ENCODE results near the gene USP12. TPM values are rescaled to one million over a fixed set of nuclear protein-coding genes. Genes with fewer than 3 reads are reported as not detected.
A peak's percentile ranks its signal among the peaks of the same experiment; 100 is the strongest.

Gene USP12
- total and polyA plus RNA-seq, 2 donors from 2014 or later, result 15.0 to 27.5 TPM

DNA sequence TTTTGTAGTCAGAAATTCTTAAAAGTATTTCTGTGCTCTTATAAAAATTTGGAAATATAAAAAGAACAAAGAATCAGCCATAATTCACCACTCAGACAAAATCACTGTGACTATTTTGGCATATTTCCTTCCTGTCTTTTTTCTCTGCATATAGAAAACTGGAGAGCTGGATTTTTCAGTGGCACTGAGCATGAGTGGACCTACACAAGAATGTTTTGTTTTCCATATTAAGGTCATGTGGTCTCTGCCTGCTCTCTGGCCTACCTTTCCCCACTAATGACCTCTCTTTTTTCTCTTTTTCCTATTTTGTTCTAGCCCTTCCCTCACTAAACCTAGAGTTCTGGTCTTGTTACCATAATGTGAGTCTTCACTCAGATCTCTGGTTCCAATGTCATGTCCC lies 17.6 kb upstream of the USP12 start:
- DNase-seq (no peak), FAIRE-seq (no peak)
- no peaks in the 10 kb centered on the region for H3K4me1 ChIP-seq (ENCODE audit: control insufficient read depth in 2 of 3, insufficient read depth in 2 of 3, low read depth in 1 of 3, low read length in 3 of 3)
- no peak overlapping the region for H3K27ac ChIP-seq (ENCODE audit: low read depth in 2 of 2, low read length in 2 of 2)
- H3K36me3 ChIP-seq (ENCODE audit: control insufficient read depth in 2 of 3, insufficient read depth in 3 of 3, low read length in 3 of 3), result no peaks in the 10 kb centered on the region
- H3K27me3 ChIP-seq (ENCODE audit: control insufficient read depth, insufficient read depth, low read length), result no peaks in the 10 kb centered on the region
- intact Hi-C loops (cut with DNase I), result no loop called here
- H3K9me3 ChIP-seq (ENCODE audit: control insufficient read depth in 2 of 3, insufficient read depth in 1 of 3, low read length in 3 of 3), result no peaks in the 10 kb centered on the region
- H3K9ac ChIP-seq (ENCODE audit: low read length in 3 of 3), result no peak overlapping the region
- TF ChIP-seq, protein P1, sequence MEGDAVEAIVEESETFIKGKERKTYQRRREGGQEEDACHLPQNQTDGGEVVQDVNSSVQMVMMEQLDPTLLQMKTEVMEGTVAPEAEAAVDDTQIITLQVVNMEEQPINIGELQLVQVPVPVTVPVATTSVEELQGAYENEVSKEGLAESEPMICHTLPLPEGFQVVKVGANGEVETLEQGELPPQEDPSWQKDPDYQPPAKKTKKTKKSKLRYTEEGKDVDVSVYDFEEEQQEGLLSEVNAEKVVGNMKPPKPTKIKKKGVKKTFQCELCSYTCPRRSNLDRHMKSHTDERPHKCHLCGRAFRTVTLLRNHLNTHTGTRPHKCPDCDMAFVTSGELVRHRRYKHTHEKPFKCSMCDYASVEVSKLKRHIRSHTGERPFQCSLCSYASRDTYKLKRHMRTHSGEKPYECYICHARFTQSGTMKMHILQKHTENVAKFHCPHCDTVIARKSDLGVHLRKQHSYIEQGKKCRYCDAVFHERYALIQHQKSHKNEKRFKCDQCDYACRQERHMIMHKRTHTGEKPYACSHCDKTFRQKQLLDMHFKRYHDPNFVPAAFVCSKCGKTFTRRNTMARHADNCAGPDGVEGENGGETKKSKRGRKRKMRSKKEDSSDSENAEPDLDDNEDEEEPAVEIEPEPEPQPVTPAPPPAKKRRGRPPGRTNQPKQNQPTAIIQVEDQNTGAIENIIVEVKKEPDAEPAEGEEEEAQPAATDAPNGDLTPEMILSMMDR (IDR thresholded peaks at IDR 0.05; ENCODE audit: borderline replicate concordance, extremely low read depth, insufficient read depth), result no peak
- no peak overlapping the region for H3K4me3 ChIP-seq (ENCODE audit: low read length in 3 of 3)

DNA sequence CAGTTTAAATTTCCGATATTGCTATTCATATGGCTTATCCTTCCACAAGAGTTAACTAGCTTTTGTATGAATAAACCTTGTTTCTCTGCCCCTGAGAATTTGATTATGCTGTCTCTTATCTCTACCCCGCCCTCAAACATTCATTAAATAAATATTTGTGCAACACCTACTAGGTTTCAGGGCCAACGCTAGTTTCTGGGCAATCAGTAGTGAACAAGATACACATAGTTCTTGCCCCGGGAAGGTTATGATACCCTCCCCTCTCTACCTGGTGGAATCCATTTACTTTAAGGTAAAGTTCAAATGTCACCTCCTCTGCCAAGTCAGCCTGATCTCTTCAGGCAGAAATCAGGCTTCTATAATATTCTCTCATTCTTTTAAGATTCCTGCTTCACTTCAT lies 16.6 kb upstream of the USP12 start:
- Histone ChIP-seq H3K9me3 (ENCODE audit: control insufficient read depth in 2 of 3, insufficient read depth in 1 of 3, low read length in 3 of 3) (no peaks in the 10 kb centered on the region), H3K4me1 (ENCODE audit: control insufficient read depth in 2 of 3, insufficient read depth in 2 of 3, low read depth in 1 of 3, low read length in 3 of 3) (peaks cover 0 to 4% (median 2%) of the 10 kb centered on the region in 3 donors), H3K9ac (ENCODE audit: low read length in 3 of 3) (no peak overlapping the region), H3K36me3 (ENCODE audit: control insufficient read depth in 2 of 3, insufficient read depth in 3 of 3, low read length in 3 of 3) (no peaks in the 10 kb centered on the region), H3K4me3 (ENCODE audit: low read length in 3 of 3) (no peak overlapping the region), H3K27me3 (ENCODE audit: control insufficient read depth, insufficient read depth, low read length) (no peaks in the 10 kb centered on the region), H3K27ac (ENCODE audit: low read depth in 2 of 2, low read length in 2 of 2) (no peak overlapping the region)
- DNase-seq (no peak), FAIRE-seq (no peak)
- TF ChIP-seq, protein P1 (IDR thresholded peaks at IDR 0.05; ENCODE audit: borderline replicate concordance, extremely low read depth, insufficient read depth), result no peak
- intact Hi-C loops (cut with DNase I), result no loop called here

DNA sequence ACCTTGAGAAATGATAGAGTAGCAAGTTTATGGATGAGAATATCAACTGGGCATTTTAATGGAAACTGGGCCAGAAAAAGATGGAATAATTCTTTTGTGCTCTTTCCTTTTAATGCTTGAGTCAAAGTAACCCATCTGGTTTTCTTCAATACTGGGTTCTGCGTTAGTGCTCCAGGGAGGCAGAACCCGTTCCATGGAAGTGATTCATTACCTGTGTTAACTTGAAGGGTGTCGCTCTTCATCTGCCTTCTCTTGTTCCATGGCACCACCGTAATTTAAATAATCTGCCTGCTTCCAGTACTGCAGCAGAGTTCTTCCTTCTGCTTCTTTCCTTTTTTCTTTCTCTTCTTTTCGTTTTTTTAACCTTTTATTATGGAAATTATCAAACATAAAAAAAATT lies 14.7 kb upstream of the USP12 start:
- Histone ChIP-seq H3K36me3 (ENCODE audit: control insufficient read depth in 2 of 3, insufficient read depth in 3 of 3, low read length in 3 of 3) (no peaks in the 10 kb centered on the region), H3K4me3 (ENCODE audit: low read length in 3 of 3) (no peak overlapping the region), H3K9ac (ENCODE audit: low read length in 3 of 3) (no peak overlapping the region), H3K4me1 (ENCODE audit: control insufficient read depth in 2 of 3, insufficient read depth in 2 of 3, low read depth in 1 of 3, low read length in 3 of 3) (peaks cover 0 to 6% (median 5%) of the 10 kb centered on the region in 3 donors), H3K27ac (ENCODE audit: low read depth in 2 of 2, low read length in 2 of 2) (no peak overlapping the region), H3K27me3 (ENCODE audit: control insufficient read depth, insufficient read depth, low read length) (no peaks in the 10 kb centered on the region), H3K9me3 (ENCODE audit: control insufficient read depth in 2 of 3, insufficient read depth in 1 of 3, low read length in 3 of 3) (no peaks in the 10 kb centered on the region)
- TF ChIP-seq, protein P1 (IDR thresholded peaks at IDR 0.05; ENCODE audit: borderline replicate concordance, extremely low read depth, insufficient read depth), result no peak
- intact Hi-C loops (cut with DNase I), result no loop called here
- FAIRE-seq (no peak), DNase-seq (no peak)

DNA sequence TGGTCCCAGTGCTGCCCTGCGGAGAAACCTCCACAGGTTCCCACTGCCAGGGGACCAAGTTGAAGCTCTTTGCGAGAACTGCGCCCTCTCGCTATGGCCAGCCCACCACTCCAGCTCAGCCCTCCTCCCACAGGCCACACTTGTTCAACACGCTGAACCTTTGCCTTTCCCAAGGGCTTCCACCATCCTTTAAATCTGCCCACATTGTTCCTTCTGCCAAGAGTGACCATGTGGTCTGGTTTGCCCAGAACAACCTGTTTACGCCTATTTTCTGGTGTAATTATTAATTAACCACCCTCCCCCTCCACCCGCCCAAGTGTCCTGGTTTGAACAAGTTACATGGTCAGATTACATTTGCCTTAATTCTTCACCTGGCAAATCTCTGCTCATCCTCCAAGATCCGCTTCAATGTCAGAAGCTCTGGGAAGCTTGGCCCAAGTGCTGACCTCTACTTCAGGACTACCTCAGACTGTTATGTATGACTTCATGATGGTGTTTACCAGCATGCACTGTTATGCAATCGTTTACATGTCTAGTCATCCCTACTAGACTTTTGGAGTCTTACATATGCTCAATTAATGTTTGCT lies 12.0 kb upstream of the USP12 start:
- FAIRE-seq (no peak), DNase-seq (no peak)
- Histone ChIP-seq H3K36me3 (ENCODE audit: control insufficient read depth in 2 of 3, insufficient read depth in 3 of 3, low read length in 3 of 3) (no peaks in the 10 kb centered on the region), H3K9me3 (ENCODE audit: control insufficient read depth in 2 of 3, insufficient read depth in 1 of 3, low read length in 3 of 3) (no peaks in the 10 kb centered on the region), H3K27me3 (ENCODE audit: control insufficient read depth, insufficient read depth, low read length) (no peaks in the 10 kb centered on the region), H3K4me3 (ENCODE audit: low read length in 3 of 3) (no peak overlapping the region), H3K27ac (ENCODE audit: low read depth in 2 of 2, low read length in 2 of 2) (peak overlapping the region; percentile 74 to 82), H3K9ac (ENCODE audit: low read length in 3 of 3) (no peak overlapping the region), H3K4me1 (ENCODE audit: control insufficient read depth in 2 of 3, insufficient read depth in 2 of 3, low read depth in 1 of 3, low read length in 3 of 3) (peaks cover 0 to 6% (median 5%) of the 10 kb centered on the region in 3 donors)
- intact Hi-C loops (cut with DNase I), result no loop called here
- TF ChIP-seq, protein P1 (IDR thresholded peaks at IDR 0.05; ENCODE audit: borderline replicate concordance, extremely low read depth, insufficient read depth), result no peak
